ENCODE results near the gene WDR81. TPM values are rescaled to one million over a fixed set of nuclear protein-coding genes. Genes with fewer than 3 reads are reported as not detected.

The WDR81 gene
- total RNA-seq, 1 experiment from 2014 or later: 8.7 TPM

- DNase-seq: no peak
- H3K9me3 ChIP-seq (replicated peaks): no peaks in the 10 kb centered on the region
- H3K27ac ChIP-seq: no peak overlapping the region
- no peaks in the 10 kb centered on the region for H3K27me3 ChIP-seq
- H3K4me3 ChIP-seq: no peak overlapping the region
- H3K4me1 ChIP-seq: no peaks in the 10 kb centered on the region
- H3K36me3 ChIP-seq: peaks cover 6% of the 10 kb centered on the region
Measured at GRCh38 chr17:1786708-1787107, 62.2 kb downstream of the WDR81 start.

GRCh38 chr17:1787301-1787902, 62.9 kb downstream of the WDR81 start:
- DNase-seq: no peak
- no peaks in the 10 kb centered on the region for H3K27me3 ChIP-seq
- no peaks in the 10 kb centered on the region for H3K9me3 ChIP-seq (replicated peaks)
- no peak overlapping the region for H3K4me3 ChIP-seq
- no peak overlapping the region for H3K27ac ChIP-seq
- no peaks in the 10 kb centered on the region for H3K4me1 ChIP-seq
- peaks cover 3% of the 10 kb centered on the region for H3K36me3 ChIP-seq

Other genes starting within 250 kb of the WDR81 start
- gene MYO1C, start 232.0 kb upstream of the WDR81 start, total RNA-seq (2014; rRNA removed; shearing (Covaris generic)): 17.9 and 19.1 TPM in 2 replicates
- 9.7 and 9.9 TPM in 2 replicates for gene INPP5K, start 208.1 kb upstream of the WDR81 start, total RNA-seq (2014; rRNA removed; shearing (Covaris generic))
- 17.2 and 21.5 TPM in 2 replicates for gene PITPNA, start 161.9 kb upstream of the WDR81 start, total RNA-seq (2014; rRNA removed; shearing (Covaris generic))
- 0.63 and 0.66 TPM in 2 replicates for gene SLC43A2, start 95.9 kb upstream of the WDR81 start, total RNA-seq (2014; rRNA removed; shearing (Covaris generic))
- 0.06 and 0.13 TPM in 2 replicates for gene SCARF1, start 79.0 kb upstream of the WDR81 start, total RNA-seq (2014; rRNA removed; shearing (Covaris generic))
- gene RILP, start 74.8 kb upstream of the WDR81 start, total RNA-seq (2014; rRNA removed; shearing (Covaris generic)): 0.28 and 0.67 TPM in 2 replicates
- 144 and 145 TPM in 2 replicates for gene PRPF8, start 39.8 kb upstream of the WDR81 start, total RNA-seq (2014; rRNA removed; shearing (Covaris generic))
- 1.2 and 1.3 TPM in 2 replicates for gene TLCD2, start 14.3 kb upstream of the WDR81 start, total RNA-seq (2014; rRNA removed; shearing (Covaris generic))
- gene SERPINF2, start 18.2 kb downstream of the WDR81 start, total RNA-seq (2014; rRNA removed; shearing (Covaris generic)): not detected in 2 replicates
- gene SERPINF1, start 37.4 kb downstream of the WDR81 start, total RNA-seq (2014; rRNA removed; shearing (Covaris generic)): 182 TPM in 2 replicates
- 9.6 and 10.1 TPM in 2 replicates for gene SMYD4, start 105.2 kb downstream of the WDR81 start, total RNA-seq (2014; rRNA removed; shearing (Covaris generic))
- 38.7 and 45.4 TPM in 2 replicates for gene RPA1, start 105.3 kb downstream of the WDR81 start, total RNA-seq (2014; rRNA removed; shearing (Covaris generic))

Measured in SJCRH30 (cell line).